HG03064 (cell line): Measurements from ENCODE around the gene LTC4S.
"Not testable (repeated sequence)": the region's sequence is repeated elsewhere in the genome, so short reads cannot be mapped to it uniquely, and the experiment has no call there.

Source experiments
- ATAC-seq: cut with Tn5 transposase; IDR thresholded peaks from one replicate; pipeline ENCODE4 v1.9.1; 2021; ENCODE audit warnings: low read depth; ENCODE audit not compliant: unreplicated experiment

The LTC4S gene

DNA sequence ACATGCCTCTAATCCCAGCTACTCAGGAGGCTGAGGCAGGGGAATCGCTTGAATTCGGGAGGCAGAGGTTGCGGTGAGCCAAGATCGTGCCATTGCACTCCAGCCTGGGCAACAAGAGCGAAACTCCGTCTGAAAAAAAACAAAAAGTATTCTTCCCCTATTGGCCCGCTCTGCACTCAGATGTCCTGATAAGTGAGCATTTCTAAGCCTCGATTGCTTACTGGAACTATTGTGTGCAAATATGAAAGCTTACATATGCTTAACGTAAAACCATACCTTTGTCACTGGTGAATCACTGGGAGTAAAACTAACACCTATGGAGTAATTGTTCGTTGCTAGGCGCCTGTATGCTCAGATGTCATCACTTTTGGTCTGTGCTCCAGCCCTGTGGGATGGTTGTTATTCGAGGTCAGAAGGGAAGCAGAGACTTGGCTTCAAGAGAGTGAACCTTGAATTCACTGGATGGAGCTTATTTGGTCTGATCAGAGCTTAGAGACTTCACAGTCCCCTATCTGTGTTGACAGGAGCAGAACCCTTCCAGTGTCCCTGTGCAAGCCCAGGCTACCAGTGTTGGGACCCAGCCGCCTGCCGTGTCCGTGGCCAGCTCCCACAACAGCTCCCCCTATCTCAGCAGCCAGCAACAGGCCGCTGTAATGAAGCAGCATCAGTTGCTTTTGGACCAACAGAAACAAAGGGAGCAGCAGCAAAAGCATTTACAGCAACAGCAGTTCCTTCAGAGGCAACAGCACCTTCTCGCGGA lies 25.3 kb upstream of the LTC4S start:
- ATAC-seq: no peak

DNA sequence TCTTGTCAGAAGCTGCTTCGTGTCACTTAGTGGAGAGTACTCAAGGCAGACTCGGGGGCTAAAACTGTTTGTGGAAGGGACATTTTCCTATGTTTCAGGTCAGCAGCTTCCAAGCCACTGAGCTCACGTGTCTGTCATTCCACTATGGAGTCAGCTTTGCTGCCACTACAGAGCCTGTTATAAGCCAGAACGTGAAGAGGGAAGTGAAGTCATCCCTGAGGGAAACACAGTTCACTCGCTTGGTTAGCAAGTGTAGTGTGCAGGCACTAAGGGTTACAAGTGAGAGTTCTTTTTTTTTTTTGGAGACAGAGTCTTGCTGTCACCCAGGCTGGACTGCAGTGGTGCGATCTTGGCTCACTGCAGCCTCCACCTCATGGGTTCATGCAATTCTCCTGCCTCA lies 24.5 kb upstream of the LTC4S start:
- ATAC-seq: no peak

DNA sequence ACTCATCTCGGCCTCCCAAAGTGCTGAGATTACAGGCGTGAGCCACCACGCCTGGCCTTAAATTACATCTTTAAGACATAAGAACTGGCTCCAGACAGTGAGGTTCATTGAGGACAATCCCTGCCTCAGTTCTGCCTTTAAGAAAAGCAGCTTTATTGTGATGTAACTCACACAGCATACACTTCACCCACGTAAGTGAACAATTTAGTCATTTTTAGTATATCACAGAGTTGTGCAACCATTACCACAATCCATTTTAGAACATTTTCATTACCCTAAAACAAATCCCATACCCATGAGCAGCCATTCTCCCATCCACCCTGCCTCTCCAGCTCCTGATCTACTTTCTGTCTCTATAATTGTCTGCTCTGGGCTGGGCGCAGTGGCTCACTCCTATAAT lies 24.0 kb upstream of the LTC4S start:
- ATAC-seq: no peak

DNA sequence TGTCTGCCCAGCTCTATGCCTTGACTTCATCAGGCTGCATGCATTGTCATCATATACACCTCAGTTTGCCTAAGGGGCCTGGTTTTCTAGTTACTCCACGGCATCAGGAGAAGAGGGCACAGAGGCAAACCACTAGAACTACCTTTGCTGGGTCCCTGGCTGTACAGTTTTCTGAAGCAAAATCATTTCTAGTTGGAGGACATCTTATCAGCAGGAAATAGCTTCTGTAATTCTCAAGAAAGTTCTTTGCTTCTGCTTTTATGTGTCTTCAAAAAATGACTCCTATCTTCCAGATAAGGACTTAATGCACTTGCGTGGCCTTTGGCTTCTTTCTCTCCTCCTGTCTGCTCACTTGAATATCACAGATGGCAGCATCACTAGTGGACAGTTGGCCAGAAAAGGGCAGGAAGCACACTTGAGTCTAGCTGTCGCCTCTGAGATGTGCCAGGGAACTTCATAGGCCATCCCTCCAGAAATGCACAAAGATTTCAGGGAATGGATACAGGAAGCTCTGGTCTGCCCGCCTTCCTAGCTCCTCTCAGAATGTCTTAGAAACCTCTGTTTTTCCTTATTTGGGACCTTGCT lies 22.4 kb upstream of the LTC4S start:
- ATAC-seq: no peak

DNA sequence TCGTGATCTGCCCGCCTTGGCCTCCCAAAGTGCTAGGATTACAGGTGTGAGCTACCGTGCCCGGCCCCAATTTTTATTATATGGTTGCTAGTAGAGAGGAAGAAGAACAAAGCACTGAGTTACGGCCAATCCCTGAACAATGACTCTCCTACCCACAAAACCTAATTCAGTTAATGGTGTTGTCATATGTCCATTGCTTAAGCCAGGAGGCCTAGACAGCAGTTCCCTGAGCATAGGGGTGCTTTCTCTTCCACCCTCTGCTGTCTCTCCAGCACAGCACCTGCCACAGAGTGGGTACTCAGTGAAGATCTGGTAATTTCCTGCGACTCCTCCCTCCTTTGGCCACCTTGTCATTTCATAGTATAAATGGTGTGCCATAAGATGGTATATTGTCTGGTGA lies 21.4 kb upstream of the LTC4S start:
- no peak for ATAC-seq

DNA sequence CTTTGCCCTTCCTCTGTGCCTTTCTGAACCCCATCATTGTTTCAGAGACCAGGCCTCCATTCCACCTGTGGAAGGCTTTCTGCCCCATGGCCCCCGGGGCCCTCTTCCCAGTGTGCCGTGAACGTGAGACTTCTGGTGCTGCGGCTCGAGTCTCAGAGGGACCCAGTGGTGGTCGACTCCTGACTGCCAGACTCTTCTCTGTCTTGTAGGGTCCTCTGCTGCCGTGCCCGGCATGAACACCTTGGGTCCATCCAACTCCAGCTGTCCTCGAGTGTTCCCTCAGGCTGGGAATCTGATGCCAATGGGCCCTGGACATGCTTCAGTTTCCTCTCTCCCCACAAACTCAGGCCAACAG lies 20.1 kb upstream of the LTC4S start:
- ATAC-seq: no peak

DNA sequence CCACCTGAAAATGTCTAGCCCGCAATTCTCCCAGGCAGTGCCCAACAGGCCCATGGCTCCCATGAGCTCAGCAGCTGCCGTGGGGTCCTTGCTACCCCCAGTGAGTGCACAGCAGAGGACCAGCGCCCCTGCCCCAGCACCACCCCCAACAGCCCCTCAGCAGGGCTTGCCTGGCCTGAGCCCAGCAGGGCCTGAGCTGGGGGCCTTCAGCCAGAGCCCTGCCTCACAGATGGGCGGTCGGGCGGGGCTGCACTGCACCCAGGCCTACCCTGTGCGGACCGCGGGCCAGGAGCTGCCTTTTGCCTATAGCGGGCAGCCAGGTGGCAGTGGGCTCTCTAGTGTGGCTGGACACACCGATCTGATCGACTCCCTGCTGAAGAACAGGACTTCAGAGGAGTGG lies 19.3 kb upstream of the LTC4S start:
- ATAC-seq: no peak

DNA sequence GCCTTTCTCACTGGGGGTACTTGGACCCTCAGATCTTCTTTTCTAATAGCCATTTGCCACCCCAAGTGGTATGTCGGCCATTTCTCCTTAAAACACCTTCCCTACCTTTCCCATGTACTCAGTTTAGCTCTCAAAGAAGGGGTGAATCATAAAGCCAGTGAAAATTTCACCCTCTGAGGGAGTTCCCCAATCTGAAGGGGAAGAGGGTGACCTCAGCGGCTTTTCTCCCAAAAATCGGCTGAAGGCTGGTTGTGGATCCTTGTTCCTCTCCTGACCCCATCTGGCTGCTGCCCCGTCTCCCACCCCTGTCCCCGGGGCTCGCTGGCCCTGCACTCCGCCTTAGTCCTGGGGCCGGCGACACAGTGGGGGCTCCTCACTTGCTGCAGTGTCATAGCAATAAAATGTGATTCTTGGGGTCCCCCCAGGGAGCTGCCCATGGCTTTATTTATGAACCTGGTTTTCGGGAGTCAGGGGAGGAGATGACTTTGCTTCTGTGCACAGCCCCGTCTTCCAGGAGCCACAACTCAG lies 17.3 kb upstream of the LTC4S start:
- no peak for ATAC-seq

DNA sequence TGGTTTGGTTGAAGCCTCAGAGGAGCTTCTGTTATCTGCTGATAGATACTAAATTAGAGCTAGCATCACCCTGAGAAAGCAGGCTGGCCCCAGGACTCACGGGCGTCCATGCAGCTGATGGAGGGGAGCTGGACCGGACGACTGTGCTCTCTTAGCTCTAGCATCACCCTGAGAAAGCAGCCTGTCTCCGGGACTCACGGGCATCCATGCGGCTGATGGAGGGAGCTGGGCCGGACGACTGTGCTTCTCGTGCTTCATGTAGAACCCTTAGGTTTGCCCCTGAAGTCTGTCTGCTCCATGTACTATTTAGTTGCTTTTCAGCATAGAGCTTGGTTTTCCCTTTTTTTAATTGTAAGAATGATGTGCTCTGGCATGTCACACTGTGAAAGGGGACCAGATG lies 16.3 kb upstream of the LTC4S start:
- ATAC-seq: no peak

DNA sequence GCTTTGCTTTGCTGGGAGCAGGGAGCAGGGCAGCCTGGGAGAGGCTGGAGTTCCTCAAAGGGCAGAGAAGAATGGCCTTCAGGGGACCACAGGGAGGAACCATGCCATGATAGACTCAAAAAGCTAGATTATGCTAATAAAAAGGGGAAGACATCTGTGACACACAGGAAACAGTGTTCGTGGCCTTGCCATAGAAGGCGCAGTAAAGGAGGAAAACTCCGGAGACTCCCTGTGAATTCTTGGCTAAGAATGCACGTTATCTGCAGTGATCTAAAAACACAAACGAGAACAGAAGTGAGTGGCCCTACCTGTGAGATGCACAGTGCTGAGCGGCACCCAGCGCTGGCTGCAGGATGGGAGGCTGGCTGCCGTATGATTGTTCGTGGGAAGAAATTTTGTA lies 15.9 kb upstream of the LTC4S start:
- ATAC-seq: no peak

DNA sequence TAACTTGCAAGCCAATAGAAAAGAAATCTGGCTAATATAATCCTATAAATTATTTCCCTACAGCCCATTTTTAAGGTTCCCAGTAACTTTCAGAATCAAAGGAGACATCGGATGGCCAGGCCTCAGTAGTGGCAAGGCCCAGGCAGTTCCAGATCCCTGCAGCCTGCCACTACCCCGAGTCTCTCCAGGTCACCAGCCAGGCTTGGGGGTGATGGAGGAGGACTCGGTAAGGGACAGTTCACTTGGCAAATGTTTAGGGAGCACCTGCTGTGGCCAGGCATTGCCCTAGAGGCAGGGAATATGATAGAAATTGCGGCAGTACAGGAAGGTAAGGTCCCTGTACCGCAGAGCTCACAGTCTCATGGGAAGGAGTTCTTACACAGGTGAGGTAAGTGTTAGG lies 15.2 kb upstream of the LTC4S start:
- ATAC-seq: no peak

DNA sequence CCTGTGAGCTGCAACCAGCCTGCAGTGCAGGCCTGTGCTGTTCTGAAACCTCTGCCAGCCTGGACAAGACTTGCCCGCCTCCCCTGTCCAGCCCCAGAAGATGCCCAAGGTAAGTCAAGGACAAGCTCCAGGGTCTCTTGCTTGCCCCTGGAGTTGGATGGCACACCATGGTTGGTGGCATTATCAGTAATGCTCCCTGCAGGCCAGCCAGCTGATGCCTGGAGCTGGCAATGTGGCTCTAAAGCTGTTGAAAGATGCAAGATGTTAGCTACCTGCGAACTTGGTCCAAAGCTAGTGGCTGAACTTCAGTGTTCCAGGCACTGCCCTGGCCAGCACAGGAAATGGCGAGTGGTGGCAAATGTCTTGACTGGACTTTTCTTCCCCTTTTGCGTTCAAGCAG lies 14.0 kb upstream of the LTC4S start:
- ATAC-seq: no peak

DNA sequence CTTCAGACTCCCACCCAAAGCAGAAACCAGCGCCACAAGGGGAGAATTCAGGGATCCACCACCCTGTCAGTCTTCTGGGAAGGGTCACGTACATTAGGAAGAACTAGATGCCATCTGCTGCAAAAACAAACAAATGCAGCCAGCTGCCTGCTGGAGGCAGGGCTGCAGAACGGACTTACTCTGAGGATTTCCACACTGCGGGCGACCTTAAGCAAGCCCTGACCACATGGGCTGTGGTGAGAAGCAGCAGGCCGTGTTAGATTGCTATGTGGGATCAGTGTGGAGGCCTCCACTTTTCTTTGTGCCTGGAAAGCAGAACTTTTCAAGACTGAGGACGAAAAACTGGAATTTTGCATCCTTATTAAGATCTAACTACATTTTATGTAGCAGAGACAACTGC lies 13.4 kb upstream of the LTC4S start:
- ATAC-seq: no peak

DNA sequence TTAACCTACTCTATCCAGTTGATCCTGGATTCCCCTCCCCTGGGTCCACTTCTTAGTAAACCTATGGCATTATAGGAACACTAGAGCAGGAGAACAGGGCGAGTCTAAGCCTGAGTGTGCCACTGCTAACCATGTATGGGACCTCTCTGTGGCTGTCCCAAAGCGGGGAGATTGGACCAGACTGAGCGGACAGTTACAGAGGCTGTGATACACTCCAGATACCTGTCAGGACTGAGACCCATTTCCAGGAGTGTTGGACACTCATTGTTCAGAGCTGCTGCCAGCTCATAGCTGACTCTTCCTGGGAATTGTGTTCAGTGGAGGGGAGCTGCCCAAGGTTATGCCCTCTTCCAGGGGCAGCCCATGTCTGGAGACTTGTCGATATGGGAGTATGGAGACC lies 11.9 kb upstream of the LTC4S start:
- ATAC-seq: no peak

DNA sequence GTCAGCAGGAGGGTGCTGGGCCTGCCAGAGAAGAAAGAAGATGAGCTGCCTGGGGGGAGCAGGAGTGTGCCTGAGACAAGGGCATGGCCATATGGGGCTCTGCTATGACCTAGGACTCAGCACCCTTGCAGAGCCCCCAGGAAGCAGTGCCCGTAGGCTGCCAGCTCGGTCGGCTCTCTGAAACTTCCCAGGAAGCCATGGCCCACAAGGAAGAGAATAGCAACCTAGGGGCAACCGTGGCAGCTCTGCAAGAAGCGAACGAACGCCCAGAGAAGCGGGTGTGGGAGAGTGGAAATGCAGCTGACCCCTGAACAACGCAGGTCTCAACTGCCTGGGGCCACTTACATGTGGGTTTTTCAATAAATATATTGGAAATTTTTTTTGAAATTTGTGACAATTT lies 10.7 kb upstream of the LTC4S start:
- no peak for ATAC-seq

DNA sequence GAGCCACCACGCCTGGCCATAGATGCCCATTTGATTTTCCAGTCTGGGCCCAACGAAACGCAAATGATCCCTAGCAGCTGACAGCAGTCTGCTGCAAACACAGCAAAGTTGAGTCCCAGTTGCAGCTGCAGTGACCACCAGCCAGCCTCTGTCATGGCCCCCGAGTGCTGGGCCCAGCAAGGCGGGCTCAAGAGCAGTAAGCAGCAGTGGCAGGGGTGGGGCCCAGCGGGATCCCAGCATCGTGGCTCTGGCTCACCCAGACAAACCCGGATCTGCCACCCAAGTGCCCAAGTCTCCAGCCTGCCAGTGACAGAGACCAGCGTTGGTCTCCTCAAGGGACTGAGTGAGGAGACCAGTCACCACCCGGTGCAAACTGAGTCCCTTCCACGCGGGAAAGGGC lies 6.9 kb upstream of the LTC4S start:
- no peak for ATAC-seq

DNA sequence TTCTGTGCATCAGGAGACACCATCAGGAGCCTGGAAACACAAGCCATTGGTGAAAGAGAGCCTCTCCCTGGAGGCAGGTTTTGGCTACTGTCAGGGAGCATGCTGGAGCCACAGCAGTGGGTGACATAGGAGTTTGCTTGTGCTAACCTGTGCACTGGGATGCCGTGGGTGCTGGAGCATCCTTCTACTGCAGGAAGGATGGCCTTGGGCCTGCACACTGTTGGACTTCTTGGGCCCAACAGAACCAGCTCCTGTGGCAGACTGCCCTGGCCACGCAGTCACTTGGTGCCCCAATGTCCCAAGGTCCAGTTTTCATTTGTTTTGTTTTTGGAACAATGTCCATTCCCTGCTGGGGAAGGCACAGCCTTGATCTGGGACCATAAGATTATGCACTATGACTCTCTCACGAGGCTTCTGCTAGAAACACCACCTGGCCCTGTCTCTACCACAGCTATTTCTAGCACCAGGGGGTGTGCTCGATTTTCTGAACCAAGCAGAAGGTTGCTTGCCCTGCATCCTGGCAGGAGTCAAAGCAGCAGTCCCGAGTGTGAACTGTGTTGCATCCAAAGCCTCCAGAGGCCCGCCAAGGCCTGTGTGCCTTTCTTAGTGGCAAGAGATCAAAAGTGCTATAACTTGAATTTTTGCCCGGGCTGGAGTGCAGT lies 5.5 kb upstream of the LTC4S start:
- no peak for ATAC-seq

DNA sequence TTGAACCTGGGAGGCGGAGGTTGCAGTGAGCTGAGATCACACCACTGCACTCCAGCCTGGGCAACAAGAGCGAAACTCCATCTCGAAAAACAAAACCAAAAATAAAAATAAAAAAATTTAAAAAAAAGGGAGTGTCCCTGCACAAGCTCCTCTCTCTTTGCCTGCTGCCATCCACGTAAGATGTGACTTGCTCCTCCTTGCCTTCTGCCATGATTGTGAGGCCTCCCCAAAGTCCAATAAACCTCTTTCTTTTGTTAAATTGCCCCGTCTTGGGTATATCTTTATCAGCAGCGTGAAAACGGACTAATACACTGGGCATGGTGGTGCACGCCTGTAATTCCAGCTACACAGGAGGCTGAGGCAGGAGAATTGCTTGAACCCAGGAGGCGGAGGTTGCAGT lies 4.5 kb upstream of the LTC4S start:
- ATAC-seq: not testable (repeated sequence)

DNA sequence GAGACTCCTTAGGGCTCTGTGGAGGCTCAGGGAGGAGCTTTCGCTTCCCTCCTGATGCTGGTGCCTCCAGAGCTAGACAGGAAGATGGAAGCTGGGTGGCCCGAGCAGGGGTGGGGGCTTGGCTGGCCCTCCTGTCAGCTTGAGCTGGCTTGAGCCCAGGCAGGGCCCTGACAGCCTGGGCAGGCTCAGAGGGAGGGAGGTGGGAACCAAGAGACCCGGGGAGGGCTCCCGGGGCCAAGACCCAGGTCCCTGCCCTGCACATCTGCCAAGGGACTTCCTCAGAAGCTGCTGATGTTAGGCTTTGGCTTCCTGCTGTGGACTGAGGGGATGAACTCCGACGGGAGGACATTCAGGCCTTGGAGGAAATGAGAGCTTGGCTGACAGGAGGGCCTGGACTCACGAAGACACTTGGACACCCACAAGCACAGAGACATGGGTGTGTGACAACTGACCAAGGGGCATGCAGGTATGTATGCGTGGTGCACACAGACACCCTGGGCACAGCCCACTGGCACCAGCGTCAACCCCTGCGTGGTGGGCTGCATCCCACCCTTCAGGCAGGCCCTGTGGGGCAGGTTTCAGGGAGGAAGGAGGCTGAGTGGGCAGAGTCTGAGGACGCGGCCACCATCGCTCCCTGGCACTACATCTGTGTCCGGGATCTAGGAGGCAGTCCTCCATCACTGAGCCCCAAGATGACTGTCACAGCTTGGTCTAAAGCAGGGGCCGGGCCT lies 1.7 kb upstream of the LTC4S start:
- ATAC-seq: no peak

DNA sequence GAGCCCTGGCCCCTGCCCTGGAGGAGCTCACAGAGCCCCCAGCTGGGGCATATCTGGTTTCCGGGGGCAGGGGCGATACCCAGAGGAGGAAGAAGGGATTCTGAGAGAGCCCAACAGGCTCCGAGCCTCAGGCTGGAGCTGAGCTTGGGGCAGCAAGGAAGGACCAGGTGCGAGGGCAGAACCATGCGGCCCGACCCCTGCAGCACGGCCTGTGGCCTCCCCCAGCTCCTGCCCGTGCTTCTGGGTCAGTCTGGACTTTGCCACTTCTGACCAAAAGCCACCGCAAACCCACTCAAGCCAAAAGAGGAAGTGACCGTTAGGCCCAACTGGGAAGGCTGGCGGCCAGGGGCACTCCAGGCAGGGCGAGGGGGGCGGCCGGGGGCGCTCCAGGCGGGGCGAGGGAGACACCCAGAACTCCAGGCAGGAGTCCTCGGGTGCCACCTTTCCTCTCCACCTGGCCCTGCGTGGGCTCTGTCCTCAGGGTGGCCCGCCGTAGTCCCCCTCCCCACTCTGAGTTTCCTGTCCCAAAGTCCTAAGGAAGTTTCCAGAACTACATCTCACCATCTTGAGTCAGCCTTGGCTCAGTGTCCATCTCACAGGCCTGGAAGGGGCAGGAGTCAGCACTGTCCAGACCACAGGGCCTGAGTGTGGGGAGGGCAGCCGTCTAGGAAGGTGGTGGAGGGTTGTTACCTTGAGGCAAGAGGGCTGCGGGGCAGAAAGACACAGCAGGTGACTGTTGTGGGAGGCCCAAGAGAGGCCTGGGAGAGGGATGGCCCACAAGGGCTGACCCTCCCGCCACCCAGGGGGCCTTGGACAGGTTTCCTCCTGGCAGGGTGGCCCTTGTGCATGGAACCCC lies 946 bp upstream of the LTC4S start:
- ATAC-seq: no peak
